Natural killer cell (primary cell): ENCODE results near the gene SLC15A3. TPM values are rescaled to one million over a fixed set of nuclear protein-coding genes. Genes with fewer than 3 reads are reported as not detected.

Experiments used
- ATAC-seq, 3 donors: fragments of 150-1000 bp in 2 of 3; fragments of 200-7000 bp in 1 of 3; cut with Tn5 transposase; 1 replicate in 1 of 3; 2 replicates in 2 of 3; pipeline ENCODE4 v1.10.0; 2021; ENCODE audit warnings: mild to moderate bottlenecking in 2 of 3, moderate library complexity in 2 of 3
- DNase-seq, 2 donors: peaks; one replicate each; pipeline versions ENCODE4 v3.0.0 to v3.0.0-alpha.2; 2013 to 2021; ENCODE audit warnings: mixed read lengths in 1 of 2
- H3K27ac ChIP-seq: one replicate; pipeline ENCODE4 v1.5.1; 2013; ENCODE audit warnings: mild to moderate bottlenecking, low read length
- H3K27me3 ChIP-seq: one replicate; pipeline ENCODE4 v1.6.1; 2013; ENCODE audit warnings: low read length; ENCODE audit not compliant: control insufficient read depth, insufficient read depth
- H3K36me3 ChIP-seq: one replicate; pipeline ENCODE4 v1.6.1; 2013; ENCODE audit warnings: low read length; ENCODE audit not compliant: control insufficient read depth, insufficient read depth
- H3K4me1 ChIP-seq: one replicate; pipeline ENCODE4 v1.6.1; 2013; ENCODE audit warnings: low read length; ENCODE audit not compliant: control insufficient read depth, insufficient read depth
- H3K4me3 ChIP-seq: one replicate; pipeline ENCODE4 v1.5.1; 2013; ENCODE audit warnings: low read length
- H3K9me3 ChIP-seq: one replicate; pipeline ENCODE4 v1.6.1; 2013; ENCODE audit warnings: low read length; ENCODE audit not compliant: control insufficient read depth, insufficient read depth
- H3K27ac Mint-ChIP-seq, 2 donors: one replicate each; pipeline ENCODE4 v1.8.0; 2022; ENCODE audit warnings: mild to moderate bottlenecking in 2 of 2, mixed read lengths in 2 of 2, moderate library complexity in 1 of 2
- H3K27me3 Mint-ChIP-seq, 2 donors: one replicate each; pipeline ENCODE4 v1.8.0; 2022; ENCODE audit warnings: low read depth in 2 of 2, mixed read lengths in 2 of 2
- H3K36me3 Mint-ChIP-seq: one replicate; pipeline ENCODE4 v1.8.0; 2022; ENCODE audit warnings: mixed read lengths
- H3K4me1 Mint-ChIP-seq, 2 donors: one replicate each; pipeline ENCODE4 v1.8.0; 2022; ENCODE audit warnings: mixed read lengths in 2 of 2
- H3K4me3 Mint-ChIP-seq: one replicate; pipeline ENCODE4 v1.8.0; 2022; ENCODE audit warnings: mild to moderate bottlenecking, moderate library complexity, mixed read lengths
- H3K9me3 Mint-ChIP-seq, 2 donors: one replicate each; pipeline ENCODE4 v1.8.0; 2022; ENCODE audit warnings: mixed read lengths in 2 of 2
- WGBS: methylation state at CpG from one replicate; pipeline ENCODE4 v1.1.7; 2013; ENCODE audit warnings: missing lambda C conversion rate; ENCODE audit not compliant: insufficient coverage; 5-methylcytosine and 5-hydroxymethylcytosine counted together
- intact Hi-C: fragments of 100-400 bp; cut with micrococcal nuclease; formaldehyde crosslinking; loops from one replicate; pipeline ENCODE4 v1.14.2; 2022
- total RNA-seq, 4 donors: library from RNA; stranded (reverse); fragments of 120-200 nt in 1 of 4; gene quantifications; one replicate each; pipeline versions ENCODE4 v1.2.3 to v1.2.4, GENCODE V29; 2013 to 2022
- TF ChIP-seq, protein P1 (sequence below): fragments of 200-600 bp; IDR thresholded peaks from one replicate; pipeline ENCODE4 v1.8.0; 2022; ENCODE audit warnings: antibody characterized with exemption

The SLC15A3 gene
- total RNA-seq, 3 donors from 2014 or later (not counting 1 experiment from before 2014, with no cell fraction given) = 11.6 to 26.5 (median 20.1) TPM

DNA sequence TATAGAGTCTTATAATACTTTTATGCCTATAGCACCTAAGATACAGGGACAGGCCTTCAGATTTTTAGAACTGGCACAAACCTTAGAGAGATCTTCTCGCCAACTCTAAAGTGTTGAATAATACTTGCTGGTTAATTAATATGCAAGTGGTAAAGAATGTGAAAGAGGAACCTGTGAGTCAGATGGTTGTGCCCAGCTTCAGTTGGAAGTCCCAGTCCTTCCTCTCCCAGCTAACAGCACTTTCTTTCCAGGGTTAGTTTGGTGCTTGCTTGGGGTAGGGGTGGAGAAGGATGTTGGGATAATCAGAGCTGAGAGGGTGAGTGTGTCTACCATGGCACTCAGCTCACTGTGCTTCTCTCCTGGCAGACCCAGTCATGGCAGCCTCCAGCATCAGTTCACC is 32.7 kb downstream of the SLC15A3 start:
- DNase-seq = no peak
- peaks cover 0 to 2% of the 10 kb centered on the region in 2 donors for H3K27me3 Mint-ChIP-seq
- Histone ChIP-seq H3K27ac (no peak overlapping the region), H3K4me1 (peaks cover 38% of the 10 kb centered on the region), H3K36me3 (peaks cover 36% of the 10 kb centered on the region), H3K4me3 (no peak overlapping the region), H3K27me3 (peaks cover 9% of the 10 kb centered on the region), H3K9me3 (no peaks in the 10 kb centered on the region)
- H3K27ac Mint-ChIP-seq = no peak overlapping the region
- no peaks in the 10 kb centered on the region for H3K9me3 Mint-ChIP-seq
- intact Hi-C loops = no loop called here
- no peak overlapping the region for H3K4me3 Mint-ChIP-seq
- ATAC-seq = no peak
- TF ChIP-seq, protein P1, sequence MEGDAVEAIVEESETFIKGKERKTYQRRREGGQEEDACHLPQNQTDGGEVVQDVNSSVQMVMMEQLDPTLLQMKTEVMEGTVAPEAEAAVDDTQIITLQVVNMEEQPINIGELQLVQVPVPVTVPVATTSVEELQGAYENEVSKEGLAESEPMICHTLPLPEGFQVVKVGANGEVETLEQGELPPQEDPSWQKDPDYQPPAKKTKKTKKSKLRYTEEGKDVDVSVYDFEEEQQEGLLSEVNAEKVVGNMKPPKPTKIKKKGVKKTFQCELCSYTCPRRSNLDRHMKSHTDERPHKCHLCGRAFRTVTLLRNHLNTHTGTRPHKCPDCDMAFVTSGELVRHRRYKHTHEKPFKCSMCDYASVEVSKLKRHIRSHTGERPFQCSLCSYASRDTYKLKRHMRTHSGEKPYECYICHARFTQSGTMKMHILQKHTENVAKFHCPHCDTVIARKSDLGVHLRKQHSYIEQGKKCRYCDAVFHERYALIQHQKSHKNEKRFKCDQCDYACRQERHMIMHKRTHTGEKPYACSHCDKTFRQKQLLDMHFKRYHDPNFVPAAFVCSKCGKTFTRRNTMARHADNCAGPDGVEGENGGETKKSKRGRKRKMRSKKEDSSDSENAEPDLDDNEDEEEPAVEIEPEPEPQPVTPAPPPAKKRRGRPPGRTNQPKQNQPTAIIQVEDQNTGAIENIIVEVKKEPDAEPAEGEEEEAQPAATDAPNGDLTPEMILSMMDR = no peak
- peaks cover 35% of the 10 kb centered on the region in 2 donors for H3K4me1 Mint-ChIP-seq
- WGBS = 71% methylated on average over 1 of the region's 1 CpG
- H3K36me3 Mint-ChIP-seq = peaks cover 8% of the 10 kb centered on the region

DNA sequence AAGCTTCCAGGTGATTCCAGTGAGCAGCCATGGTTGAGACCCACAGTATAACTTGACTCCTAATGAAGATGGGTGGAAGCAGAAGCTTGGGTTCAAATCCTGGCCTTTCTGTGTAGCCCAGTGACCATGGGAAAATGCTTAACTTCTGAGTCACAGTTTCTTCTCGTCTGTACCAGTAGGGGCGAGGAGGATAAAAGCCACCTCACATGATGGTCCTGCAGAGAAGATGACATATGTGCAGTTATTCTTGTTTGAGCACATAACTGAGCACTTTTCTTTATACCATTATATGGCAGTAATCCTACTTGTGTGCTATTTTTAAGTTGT is 33.1 kb downstream of the SLC15A3 start:
- Mint-ChIP-seq H3K4me1 (peaks cover 39% of the 10 kb centered on the region in 2 donors), H3K27me3 (peaks cover 0 to 2% of the 10 kb centered on the region in 2 donors), H3K4me3 (no peak overlapping the region), H3K36me3 (peaks cover 8% of the 10 kb centered on the region), H3K27ac (no peak overlapping the region), H3K9me3 (no peaks in the 10 kb centered on the region)
- WGBS = 80% methylated on average over 2 of the region's 2 CpGs
- Histone ChIP-seq H3K36me3 (peaks cover 36% of the 10 kb centered on the region), H3K27me3 (peaks cover 6% of the 10 kb centered on the region), H3K4me1 (peaks cover 34% of the 10 kb centered on the region), H3K4me3 (no peak overlapping the region), H3K9me3 (no peaks in the 10 kb centered on the region), H3K27ac (no peak overlapping the region)
- DNase-seq (no peak), ATAC-seq (no peak)
- TF ChIP-seq, protein P1 = no peak
- intact Hi-C loops = no loop called here

DNA sequence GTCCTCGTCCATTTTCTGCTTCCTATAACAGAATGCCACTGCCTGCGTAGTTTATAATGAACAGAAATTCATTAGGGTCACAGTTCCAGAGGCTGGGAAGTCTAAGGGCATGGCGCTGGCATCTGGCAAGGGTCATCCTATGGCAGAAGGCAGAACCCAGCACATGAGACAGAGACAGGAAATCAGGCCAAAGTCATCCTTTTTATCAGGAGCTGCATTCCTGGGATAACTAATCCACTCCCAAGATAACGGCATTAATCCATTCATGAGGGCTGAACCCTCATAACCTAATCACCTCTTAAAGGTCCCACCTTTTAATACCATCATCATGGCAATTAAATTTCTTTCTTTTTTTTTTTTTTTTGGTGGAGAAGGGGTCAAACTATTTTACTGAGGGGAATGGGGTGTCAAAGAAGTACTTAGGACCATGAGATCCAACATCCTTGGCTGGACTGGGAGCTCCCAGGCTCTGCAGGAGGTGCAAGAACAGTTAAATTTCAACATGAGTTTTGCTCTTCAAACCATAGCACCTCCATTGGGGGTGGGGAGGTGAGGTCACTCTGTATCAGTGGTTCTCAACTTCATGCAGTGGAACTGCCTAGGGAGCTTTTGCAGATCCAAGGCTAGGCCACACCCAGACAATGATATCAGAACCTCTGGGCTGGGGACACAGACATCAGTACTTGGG is 33.6 kb downstream of the SLC15A3 start:
- intact Hi-C loops = no loop called here

More for the DNA sequence above, 33.6 kb downstream of the SLC15A3 start:
- Histone ChIP-seq H3K4me3 (no peak overlapping the region), H3K27ac (no peak overlapping the region), H3K4me1 (peaks cover 33% of the 10 kb centered on the region), H3K9me3 (no peaks in the 10 kb centered on the region), H3K36me3 (peaks cover 36% of the 10 kb centered on the region), H3K27me3 (peaks cover 2% of the 10 kb centered on the region)
- H3K4me3 Mint-ChIP-seq = no peak overlapping the region
- no peaks in the 10 kb centered on the region for H3K9me3 Mint-ChIP-seq
- peaks cover 8% of the 10 kb centered on the region for H3K36me3 Mint-ChIP-seq
- TF ChIP-seq, protein P1 = no peak
- no peak for DNase-seq
- WGBS = 96% methylated on average over 4 of the region's 4 CpGs
- H3K27ac Mint-ChIP-seq = no peak overlapping the region
- H3K27me3 Mint-ChIP-seq = peaks cover 0 to 2% of the 10 kb centered on the region in 2 donors
- no peak for ATAC-seq
- peaks cover 44% of the 10 kb centered on the region in 2 donors for H3K4me1 Mint-ChIP-seq
